ENCODE measurements around the gene VAT1L. TPM values are rescaled to one million over a fixed set of nuclear protein-coding genes. Genes with fewer than 3 reads are reported as not detected.
A peak's percentile ranks its signal among the peaks of the same experiment; 100 is the strongest.

The VAT1L gene
- total and polyA plus RNA-seq, 2 experiments from 2014 or later: 6.2 TPM

GRCh38 chr16:77793417-77793816 is 5.1 kb downstream of the VAT1L start:
- no peak overlapping the region for H3K4me2 ChIP-seq (ENCODE audit: unreplicated experiment)
- WGBS, 2 experiments (ENCODE audit: low coverage in 1 of 2, low lambda C conversion rate in 2 of 2, missing lambda C conversion rate in 2 of 2): 61 to 62% methylated on average over 2 of the region's 2 CpGs
- H3K9me3 ChIP-seq (ENCODE audit: low read depth): no peaks in the 10 kb centered on the region
- H3K4me3 ChIP-seq: no peak overlapping the region
- H2AFZ ChIP-seq: no peak overlapping the region
- H3K9me2 ChIP-seq (ENCODE audit: insufficient read depth): no peaks in the 10 kb centered on the region
- 0 out of 2 replicates have a peak, but pooled peaks cover 4% of the 10 kb centered on the region for H3K27me3 ChIP-seq (replicated peaks; ENCODE audit: insufficient read depth)
- in situ Hi-C loops (cut with MboI): no loop called here
- H3F3A ChIP-seq (ENCODE audit: insufficient read depth): peaks cover 8% of the 10 kb centered on the region
- TF ChIP-seq EZH2phosphoT487 (IDR thresholded peaks at IDR 0.05; ENCODE audit: insufficient read depth, low read depth): no peak
- TF ChIP-seq EZH2 (IDR thresholded peaks at IDR 0.05; ENCODE audit: insufficient read depth, poor library complexity, severe bottlenecking): no peak
- H3K27ac ChIP-seq: no peak overlapping the region
- no peak overlapping the region for H3K9ac ChIP-seq
- no peaks in the 10 kb centered on the region for H3K79me2 ChIP-seq (ENCODE audit: insufficient read depth)
- no peaks in the 10 kb centered on the region for H4K20me1 ChIP-seq (ENCODE audit: insufficient read depth)
- peaks cover 11% of the 10 kb centered on the region for H3K4me1 ChIP-seq (ENCODE audit: insufficient read depth)
- DNase-seq: no peak
- no peaks in the 10 kb centered on the region for H3K36me3 ChIP-seq (ENCODE audit: low read depth)

GRCh38 chr16:77794586-77794985 is 6.2 kb downstream of the VAT1L start:
- no peak for TF ChIP-seq EZH2phosphoT487 (IDR thresholded peaks at IDR 0.05; ENCODE audit: insufficient read depth, low read depth)
- no peak for TF ChIP-seq EZH2 (IDR thresholded peaks at IDR 0.05; ENCODE audit: insufficient read depth, poor library complexity, severe bottlenecking)
- 54 to 55% methylated on average over 3 of the region's 3 CpGs for WGBS, 2 experiments (ENCODE audit: low coverage in 1 of 2, low lambda C conversion rate in 2 of 2, missing lambda C conversion rate in 2 of 2)

GRCh38 chr16:77801817-77802216 is 13.5 kb downstream of the VAT1L start:
- Histone ChIP-seq H4K20me1 (ENCODE audit: insufficient read depth) (no peaks in the 10 kb centered on the region), H3K4me1 (ENCODE audit: insufficient read depth) (no peaks in the 10 kb centered on the region), H3F3A (ENCODE audit: insufficient read depth) (no peaks in the 10 kb centered on the region), H3K9me2 (ENCODE audit: insufficient read depth) (no peaks in the 10 kb centered on the region), H3K27me3 (replicated peaks; ENCODE audit: insufficient read depth) (no peaks in the 10 kb centered on the region), H3K36me3 (ENCODE audit: low read depth) (no peaks in the 10 kb centered on the region), H3K4me2 (ENCODE audit: unreplicated experiment) (no peak overlapping the region), H3K27ac (no peak overlapping the region), H3K9ac (no peak overlapping the region), H2AFZ (no peak overlapping the region), H3K4me3 (no peak overlapping the region), H3K9me3 (ENCODE audit: low read depth) (no peaks in the 10 kb centered on the region), H3K79me2 (ENCODE audit: insufficient read depth) (no peaks in the 10 kb centered on the region)
- 93 to 94% methylated on average over 8 of the region's 8 CpGs for WGBS, 2 experiments (ENCODE audit: low coverage in 1 of 2, low lambda C conversion rate in 2 of 2, missing lambda C conversion rate in 2 of 2)
- DNase-seq: no peak
- TF ChIP-seq EZH2phosphoT487 (IDR thresholded peaks at IDR 0.05; ENCODE audit: insufficient read depth, low read depth) (no peak), EZH2 (IDR thresholded peaks at IDR 0.05; ENCODE audit: insufficient read depth, poor library complexity, severe bottlenecking) (no peak)
- in situ Hi-C loops (cut with MboI): no loop called here

More at GRCh38 chr16:77794586-77794985, 6.2 kb downstream of the VAT1L start:
- Histone ChIP-seq H3K9ac (no peak overlapping the region), H3K36me3 (ENCODE audit: low read depth) (no peaks in the 10 kb centered on the region), H3K79me2 (ENCODE audit: insufficient read depth) (no peaks in the 10 kb centered on the region), H3K4me2 (ENCODE audit: unreplicated experiment) (no peak overlapping the region), H3K9me2 (ENCODE audit: insufficient read depth) (no peaks in the 10 kb centered on the region), H3F3A (ENCODE audit: insufficient read depth) (peaks cover 8% of the 10 kb centered on the region), H3K27me3 (replicated peaks; ENCODE audit: insufficient read depth) (no peaks in the 10 kb centered on the region), H3K9me3 (ENCODE audit: low read depth) (no peaks in the 10 kb centered on the region), H3K27ac (no peak overlapping the region), H4K20me1 (ENCODE audit: insufficient read depth) (no peaks in the 10 kb centered on the region), H2AFZ (no peak overlapping the region), H3K4me3 (no peak overlapping the region), H3K4me1 (ENCODE audit: insufficient read depth) (peaks cover 11% of the 10 kb centered on the region)
- in situ Hi-C loops (cut with MboI): no loop called here
- DNase-seq: peak; percentile 89

- DNase-seq: no peak
- Histone ChIP-seq H3K9me2 (ENCODE audit: insufficient read depth) (no peaks in the 10 kb centered on the region), H3K27ac (no peak overlapping the region), H3K9me3 (ENCODE audit: low read depth) (no peaks in the 10 kb centered on the region), H3K9ac (no peak overlapping the region), H3K27me3 (replicated peaks; ENCODE audit: insufficient read depth) (no peaks in the 10 kb centered on the region), H3K4me2 (ENCODE audit: unreplicated experiment) (no peak overlapping the region), H3K36me3 (ENCODE audit: low read depth) (no peaks in the 10 kb centered on the region), H3K4me3 (no peak overlapping the region), H3K4me1 (ENCODE audit: insufficient read depth) (no peaks in the 10 kb centered on the region), H4K20me1 (ENCODE audit: insufficient read depth) (no peaks in the 10 kb centered on the region), H3K79me2 (ENCODE audit: insufficient read depth) (no peaks in the 10 kb centered on the region), H3F3A (ENCODE audit: insufficient read depth) (no peaks in the 10 kb centered on the region), H2AFZ (no peak overlapping the region)
- in situ Hi-C loops (cut with MboI): no loop called here
- WGBS, 2 experiments (ENCODE audit: low coverage in 1 of 2, low lambda C conversion rate in 2 of 2, missing lambda C conversion rate in 2 of 2): 77% methylated on average over 10 of the region's 10 CpGs
- no peak for TF ChIP-seq EZH2phosphoT487 (IDR thresholded peaks at IDR 0.05; ENCODE audit: insufficient read depth, low read depth)
- TF ChIP-seq EZH2 (IDR thresholded peaks at IDR 0.05; ENCODE audit: insufficient read depth, poor library complexity, severe bottlenecking): no peak
These were observed 17.0 kb downstream of the VAT1L start for GRCh38 chr16:77805398-77805797.

GRCh38 chr16:77807021-77807420 is 18.7 kb downstream of the VAT1L start:
- H3K36me3 ChIP-seq (ENCODE audit: low read depth): no peaks in the 10 kb centered on the region
- no peaks in the 10 kb centered on the region for H3K9me3 ChIP-seq (ENCODE audit: low read depth)
- no peaks in the 10 kb centered on the region for H3F3A ChIP-seq (ENCODE audit: insufficient read depth)
- no peaks in the 10 kb centered on the region for H4K20me1 ChIP-seq (ENCODE audit: insufficient read depth)
- no peak overlapping the region for H2AFZ ChIP-seq
- H3K27me3 ChIP-seq (replicated peaks; ENCODE audit: insufficient read depth): no peaks in the 10 kb centered on the region
- H3K4me3 ChIP-seq: no peak overlapping the region
- in situ Hi-C loops (cut with MboI): no loop called here
- no peak for TF ChIP-seq EZH2 (IDR thresholded peaks at IDR 0.05; ENCODE audit: insufficient read depth, poor library complexity, severe bottlenecking)
- TF ChIP-seq EZH2phosphoT487 (IDR thresholded peaks at IDR 0.05; ENCODE audit: insufficient read depth, low read depth): no peak
- H3K4me1 ChIP-seq (ENCODE audit: insufficient read depth): no peaks in the 10 kb centered on the region
- no peaks in the 10 kb centered on the region for H3K9me2 ChIP-seq (ENCODE audit: insufficient read depth)
- DNase-seq: no peak
- no peak overlapping the region for H3K9ac ChIP-seq
- no peak overlapping the region for H3K27ac ChIP-seq
- H3K79me2 ChIP-seq (ENCODE audit: insufficient read depth): no peaks in the 10 kb centered on the region
- 39 to 89% methylated on average over 1 of the region's 1 CpG for WGBS, 2 experiments (ENCODE audit: low coverage in 1 of 2, low lambda C conversion rate in 2 of 2, missing lambda C conversion rate in 2 of 2)
- H3K4me2 ChIP-seq (ENCODE audit: unreplicated experiment): no peak overlapping the region
